Endodermal cell (in vitro differentiated cells): ENCODE measurements around the gene SSTR4. TPM values are rescaled to one million over a fixed set of nuclear protein-coding genes. Genes with fewer than 3 reads are reported as not detected.

Experiments
- DNase-seq: peaks from one replicate; pipeline ENCODE4 v3.0.0-alpha.2; 2017
- H3K27ac ChIP-seq: 2 replicates; pipeline ENCODE4 v1.5.1; 2013; ENCODE audit warnings: mild to moderate bottlenecking, low read depth, low read length, moderate library complexity
- H3K27me3 ChIP-seq: 2 replicates; pipeline ENCODE4 v1.6.1; 2013; ENCODE audit warnings: mild to moderate bottlenecking, low read length, moderate library complexity; ENCODE audit not compliant: insufficient read depth, control insufficient read depth, poor library complexity, severe bottlenecking
- H3K36me3 ChIP-seq: 2 replicates; pipeline ENCODE4 v1.7.0; 2013; ENCODE audit warnings: mild to moderate bottlenecking, low read length, moderate library complexity; ENCODE audit not compliant: control insufficient read depth, insufficient read depth
- H3K4me1 ChIP-seq: one replicate; pipeline ENCODE4 v1.7.0; 2013; ENCODE audit warnings: low read length; ENCODE audit not compliant: control insufficient read depth, insufficient read depth
- H3K4me3 ChIP-seq: 2 replicates; pipeline ENCODE4 v1.5.1; 2013; ENCODE audit warnings: mild to moderate bottlenecking, low read length, moderate library complexity
- H3K9ac ChIP-seq: 2 replicates; pipeline ENCODE4 v1.6.1; 2013; ENCODE audit warnings: mild to moderate bottlenecking, low read length, moderate library complexity; ENCODE audit not compliant: poor library complexity, severe bottlenecking; ENCODE audit errors: extremely low read depth
- H3K9me3 ChIP-seq: 2 replicates; pipeline ENCODE4 v1.6.1; 2013; ENCODE audit warnings: mild to moderate bottlenecking, low read length, moderate library complexity; ENCODE audit not compliant: control insufficient read depth
- H3K27ac Mint-ChIP-seq: 2 replicates; pipeline ENCODE4 v1.8.0; 2020; ENCODE audit warnings: mixed read lengths
- H3K27me3 Mint-ChIP-seq: 2 replicates; pipeline ENCODE4 v1.8.0; 2021; ENCODE audit warnings: mild to moderate bottlenecking, mixed read lengths; ENCODE audit not compliant: insufficient read depth
- H3K36me3 Mint-ChIP-seq: 2 replicates; pipeline ENCODE4 v1.8.0; 2020; ENCODE audit warnings: low read depth, mixed read lengths
- H3K4me1 Mint-ChIP-seq: 2 replicates; pipeline ENCODE4 v1.8.0; 2020; ENCODE audit warnings: mixed read lengths
- H3K4me3 Mint-ChIP-seq: 2 replicates; pipeline ENCODE4 v1.8.0; 2020; ENCODE audit warnings: mild to moderate bottlenecking, moderate library complexity, mixed read lengths
- H3K9me3 Mint-ChIP-seq: 2 replicates; pipeline ENCODE4 v1.8.0; 2020; ENCODE audit warnings: mild to moderate bottlenecking, mixed read lengths
- CTCF ChIP-seq: fragments of 200-600 bp; sonication (generic); conservative IDR thresholded peaks from 2 replicates; pipeline ENCODE4 v1.5.0; 2021; ENCODE audit warnings: antibody characterized with exemption, mild to moderate bottlenecking
- WGBS, 2 experiments: methylation state at CpG; one replicate each; pipeline versions ENCODE4 v1.1.5 to v1.1.7; 2013; ENCODE audit warnings: missing lambda C conversion rate in 2 of 2, mixed read lengths in 1 of 2; ENCODE audit not compliant: insufficient coverage in 1 of 2, insufficient read length in 1 of 2; 5-methylcytosine and 5-hydroxymethylcytosine counted together
- total RNA-seq, 2 donors: library from RNA; stranded (reverse); fragmentation: NEBNext Ultra II Directional in 1 of 2; extraction: Animal tissue kit (Norgen Biotek cat#: 25700) in 1 of 2; gene quantifications; 2 replicates in 1 of 2; 3 replicates in 1 of 2; pipeline ENCODE4 v1.2.1, GENCODE V29; 2021

Gene SSTR4
- total RNA-seq, 2 donors from 2014 or later, result 0.40 TPM; not detected in 1

- Histone ChIP-seq H3K9ac (no peak overlapping the region), H3K27ac (no peak overlapping the region), H3K36me3 (no peaks in the 10 kb centered on the region), H3K4me1 (no peaks in the 10 kb centered on the region), H3K9me3 (no peaks in the 10 kb centered on the region), H3K27me3 (peaks cover 43% of the 10 kb centered on the region), H3K4me3 (no peak overlapping the region)
- H3K4me1 Mint-ChIP-seq, result peaks cover 2% of the 10 kb centered on the region
- DNase-seq, result no peak
- peaks cover 65% of the 10 kb centered on the region for H3K27me3 Mint-ChIP-seq
- H3K4me3 Mint-ChIP-seq, result no peak overlapping the region
- H3K27ac Mint-ChIP-seq, result no peak overlapping the region
- H3K9me3 Mint-ChIP-seq, result no peaks in the 10 kb centered on the region
- no peak for TF ChIP-seq CTCF
- H3K36me3 Mint-ChIP-seq, result no peaks in the 10 kb centered on the region
- WGBS, 2 experiments, result 91 to 98% methylated on average over 6 of the region's 6 CpGs
These were observed 2.9 kb upstream of the SSTR4 start for GRCh38 chr20:23032056-23032749.

- Mint-ChIP-seq H3K4me1 (peaks cover 2% of the 10 kb centered on the region), H3K27ac (no peak overlapping the region), H3K9me3 (no peaks in the 10 kb centered on the region), H3K36me3 (no peaks in the 10 kb centered on the region), H3K4me3 (no peak overlapping the region), H3K27me3 (peaks cover 68% of the 10 kb centered on the region)
- TF ChIP-seq CTCF, result no peak
- no peaks in the 10 kb centered on the region for H3K36me3 ChIP-seq
- H3K27ac ChIP-seq, result no peak overlapping the region
- H3K4me3 ChIP-seq, result no peak overlapping the region
- H3K4me1 ChIP-seq, result no peaks in the 10 kb centered on the region
- 95 to 100% methylated on average over 1 to 5 of the region's 5 CpGs for WGBS, 2 experiments
- no peak overlapping the region for H3K9ac ChIP-seq
- no peaks in the 10 kb centered on the region for H3K9me3 ChIP-seq
- H3K27me3 ChIP-seq, result peaks cover 49% of the 10 kb centered on the region
- no peak for DNase-seq
These were observed 2.4 kb upstream of the SSTR4 start for GRCh38 chr20:23032750-23033078.

- H3K36me3 ChIP-seq, result no peaks in the 10 kb centered on the region
- H3K27me3 ChIP-seq, result peaks cover 61% of the 10 kb centered on the region
These were observed 1.2 kb upstream of the SSTR4 start for GRCh38 chr20:23033918-23034317.

More at GRCh38 chr20:23033918-23034317, 1.2 kb upstream of the SSTR4 start:
- Histone ChIP-seq H3K27ac (no peak overlapping the region), H3K4me3 (no peak overlapping the region), H3K9me3 (no peaks in the 10 kb centered on the region), H3K4me1 (no peaks in the 10 kb centered on the region), H3K9ac (no peak overlapping the region)
- H3K4me3 Mint-ChIP-seq, result no peak overlapping the region
- WGBS, 2 experiments, result 83 to 94% methylated on average over 1 to 4 of the region's 4 CpGs
- H3K27ac Mint-ChIP-seq, result no peak overlapping the region
- no peak for DNase-seq
- H3K9me3 Mint-ChIP-seq, result no peaks in the 10 kb centered on the region
- no peak for TF ChIP-seq CTCF
- H3K4me1 Mint-ChIP-seq, result peaks cover 2% of the 10 kb centered on the region
- no peaks in the 10 kb centered on the region for H3K36me3 Mint-ChIP-seq
- peaks cover 77% of the 10 kb centered on the region for H3K27me3 Mint-ChIP-seq
